Heart right ventricle (tissue), 16 donors: Measurements from ENCODE around the gene KRT27. TPM values are rescaled to one million over a fixed set of nuclear protein-coding genes. Genes with fewer than 3 reads are reported as not detected.
A peak's percentile ranks its signal among the peaks of the same experiment; 100 is the strongest.

ENCODE experiments used
- ATAC-seq, 8 donors: fragments of 200-7000 bp; cut with Tn5 transposase; one replicate each; pipeline ENCODE4 v1.9.1; 2020; ENCODE audit warnings: mild to moderate bottlenecking in 8 of 8, moderate library complexity in 8 of 8, moderate number of reproducible peaks in 1 of 8
- DNase-seq, 2 donors: peaks; one replicate each; pipeline ENCODE4 v3.0.0-alpha.2; 2020
- H3K27ac ChIP-seq, 10 donors: fragments of 200-600 bp; sonication (generic) in 2 of 10; one replicate each; pipeline versions ENCODE4 v1.5.0 to v1.8.0; 2020 to 2022; ENCODE audit warnings: mild to moderate bottlenecking in 3 of 10
- H3K27me3 ChIP-seq, 7 donors: fragments of 200-600 bp; one replicate each; pipeline ENCODE4 v1.8.0; 2021 to 2022; ENCODE audit warnings: mild to moderate bottlenecking in 2 of 7
- H3K36me3 ChIP-seq, 9 donors: fragments of 200-600 bp; sonication (generic) in 1 of 9; one replicate each; pipeline versions ENCODE4 v1.5.0 to v1.8.0; 2020 to 2022; ENCODE audit warnings: mild to moderate bottlenecking in 2 of 9
- H3K4me1 ChIP-seq, 9 donors: fragments of 200-600 bp; sonication (generic) in 1 of 9; one replicate each; pipeline versions ENCODE4 v1.5.0 to v1.8.0; 2020 to 2022; ENCODE audit warnings: mild to moderate bottlenecking in 4 of 9
- H3K4me3 ChIP-seq, 10 donors: fragments of 200-600 bp; sonication (generic) in 2 of 10; one replicate each; pipeline versions ENCODE4 v1.5.0 to v1.8.0; 2020 to 2022; ENCODE audit warnings: mild to moderate bottlenecking in 7 of 10, moderate library complexity in 2 of 10
- H3K9me3 ChIP-seq, 11 donors: fragments of 200-600 bp in 10 of 11; sonication (generic) in 2 of 11; one replicate each; pipeline versions ENCODE4 v1.5.0 to v1.8.0; 2013 to 2022; ENCODE audit warnings: mild to moderate bottlenecking in 2 of 11, control low read depth in 1 of 11, moderate library complexity in 1 of 11
- WGBS, 2 donors: extraction: QIAGEN DNeasy Blood & Tissue Kit; methylation state at CpG; one replicate each; pipeline ENCODE4 v1.1.7; 2013; ENCODE audit warnings: inconsistent platforms in 1 of 2; 5-methylcytosine and 5-hydroxymethylcytosine counted together
- intact Hi-C, 10 donors: fragments of 100-400 bp; cut with DNase I; formaldehyde crosslinking; loops; one replicate each; pipeline versions ENCODE4 v1.11.1 to v1.14.2; 2022
- polyA plus RNA-seq, 2 donors: library from polyadenylated mRNA; stranded (reverse); fragments of 200-250 nt; gene quantifications; one replicate each; pipeline ENCODE4 v1.2.3, GENCODE V29; 2013
- total RNA-seq, 10 donors: library from RNA; stranded (reverse); fragmentation: NEBNext Ultra II Directional in 3 of 10; extraction: Animal tissue kit (Norgen Biotek cat#: 25700) in 3 of 10; gene quantifications; one replicate each; pipeline versions ENCODE4 v1.2.1 to v1.2.4, GENCODE V29; 2021 to 2023
- TF ChIP-seq, protein P1 (sequence below), 9 donors: fragments of 200-600 bp; sonication (generic) in 2 of 9; IDR thresholded peaks; one replicate each; pipeline versions ENCODE4 v1.5.0 to v1.8.0; 2021 to 2022; ENCODE audit warnings: antibody characterized with exemption in 9 of 9, mild to moderate bottlenecking in 5 of 9, moderate library complexity in 1 of 9
- donor health status: Arrhythmogenic right ventricular cardiomyopathy.
- donor health status: ischemic (EF 13 %, LVEDD 7.1; RV severe dilation, severe dysfunction).
- donor health status: healthy with polysubstance abuse.
- donor health status: DM: no; HTN: yes; CAD: no.
- donor health status: DM: no; HTN: no; CAD: no.
- donor health status: ischemic (EF 25% LVEDD 6.9; RV normal size, moderate dysfunction).
- donor health status: ischemic (EF 25% LVEDD 5.7; RV mildly dilated, moderate dysfunction).
- donor health status: healthy.
- donor health status: DM: yes; HTN: yes; CAD: no.
- donor health status: Ischemic cardiomyopathy.
- donor health status: ischemic (EF 35%, LVEDD 5.7; RV mildly dilated, moderate dysfunction).
- donor health status: nonischemic (EF 11% LVEDD 7.7; RV severe dilation, severe dysfunction).
- donor health status: DM: yes; HTN: yes; CAD: no.
- donor health status: PGD.
- donor health status: ischemic (EF 29% LVEDD 5.4; RV normal size, mild dysfunction).
- donor health status: nonischemic (EF 23%, LVEDD 6.1; RV moderate dilation, normal function).

The KRT27 gene
- total and polyA plus RNA-seq, 12 donors: 0.21 TPM; not detected in 11

DNA sequence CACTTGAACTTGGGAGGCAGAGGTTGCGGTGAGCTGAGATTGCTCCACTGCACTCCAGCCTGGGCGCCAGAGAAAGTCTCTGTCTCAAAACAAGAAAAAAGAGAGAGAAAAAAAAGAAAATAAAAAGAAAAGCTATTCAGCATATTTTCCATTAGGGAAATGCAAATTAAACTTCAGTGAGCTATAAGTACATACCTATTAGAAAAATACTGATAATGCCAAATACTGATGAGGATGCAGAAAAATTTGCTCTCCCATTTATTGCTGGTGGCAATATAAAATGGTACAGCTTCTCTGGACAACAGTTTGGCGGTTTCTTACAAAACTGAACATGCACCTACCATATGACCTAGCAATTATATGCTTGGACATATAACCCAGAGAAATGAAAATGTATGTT, 30.3 kb upstream of the KRT27 start:
- peaks cover 3 to 36% (median 23%) of the 10 kb centered on the region in 9 donors for H3K4me1 ChIP-seq
- DNase-seq (no peak), ATAC-seq (no peak)
- no peak overlapping the region for H3K4me3 ChIP-seq
- intact Hi-C loops: no loop called here
- WGBS, 2 donors: 80 to 87% methylated on average over 3 of the region's 3 CpGs
- H3K27me3 ChIP-seq: peaks cover 0 to 62% (median 0%) of the 10 kb centered on the region in 7 donors
- no peak overlapping the region for H3K27ac ChIP-seq
- peaks cover 0 to 14% (median 0%) of the 10 kb centered on the region in 9 donors for H3K36me3 ChIP-seq
- H3K9me3 ChIP-seq: peaks cover 0 to 5% (median 0%) of the 10 kb centered on the region in 11 donors
- TF ChIP-seq, protein P1, sequence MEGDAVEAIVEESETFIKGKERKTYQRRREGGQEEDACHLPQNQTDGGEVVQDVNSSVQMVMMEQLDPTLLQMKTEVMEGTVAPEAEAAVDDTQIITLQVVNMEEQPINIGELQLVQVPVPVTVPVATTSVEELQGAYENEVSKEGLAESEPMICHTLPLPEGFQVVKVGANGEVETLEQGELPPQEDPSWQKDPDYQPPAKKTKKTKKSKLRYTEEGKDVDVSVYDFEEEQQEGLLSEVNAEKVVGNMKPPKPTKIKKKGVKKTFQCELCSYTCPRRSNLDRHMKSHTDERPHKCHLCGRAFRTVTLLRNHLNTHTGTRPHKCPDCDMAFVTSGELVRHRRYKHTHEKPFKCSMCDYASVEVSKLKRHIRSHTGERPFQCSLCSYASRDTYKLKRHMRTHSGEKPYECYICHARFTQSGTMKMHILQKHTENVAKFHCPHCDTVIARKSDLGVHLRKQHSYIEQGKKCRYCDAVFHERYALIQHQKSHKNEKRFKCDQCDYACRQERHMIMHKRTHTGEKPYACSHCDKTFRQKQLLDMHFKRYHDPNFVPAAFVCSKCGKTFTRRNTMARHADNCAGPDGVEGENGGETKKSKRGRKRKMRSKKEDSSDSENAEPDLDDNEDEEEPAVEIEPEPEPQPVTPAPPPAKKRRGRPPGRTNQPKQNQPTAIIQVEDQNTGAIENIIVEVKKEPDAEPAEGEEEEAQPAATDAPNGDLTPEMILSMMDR (IDR thresholded peaks at IDR 0.05): no peak

DNA sequence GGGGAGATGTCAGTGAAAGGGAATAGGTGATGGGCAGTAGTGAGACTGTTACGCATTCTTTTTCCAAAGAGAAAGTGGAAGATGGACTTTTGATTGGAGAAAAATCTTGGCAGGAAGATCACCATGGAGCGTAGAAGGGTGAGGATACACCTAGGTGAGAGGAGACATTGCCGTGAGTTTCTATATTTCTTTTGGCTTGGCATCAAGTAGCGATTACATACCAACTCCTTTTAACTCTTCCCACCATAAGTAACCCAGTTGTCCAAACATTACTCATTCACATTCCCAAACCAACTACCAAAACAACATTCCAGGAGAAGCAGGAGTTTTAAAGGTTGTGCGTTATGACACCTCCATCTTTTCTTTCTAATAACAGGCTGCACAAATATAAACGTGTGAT, 28.1 kb upstream of the KRT27 start:
- DNase-seq (no peak), ATAC-seq (no peak)
- intact Hi-C loops: no loop called here
- H3K27me3 ChIP-seq: peaks cover 0 to 78% (median 0%) of the 10 kb centered on the region in 7 donors
- TF ChIP-seq, protein P1 (IDR thresholded peaks at IDR 0.05): no peak
- H3K27ac ChIP-seq: peak overlapping the region in 5 of 10 donors; percentile 4 to 58 (median 50)
- 51 to 68% methylated on average over 6 of the region's 6 CpGs for WGBS, 2 donors
- peaks cover 0 to 5% (median 0%) of the 10 kb centered on the region in 11 donors for H3K9me3 ChIP-seq
- peaks cover 0 to 31% (median 22%) of the 10 kb centered on the region in 9 donors for H3K4me1 ChIP-seq
- no peak overlapping the region for H3K4me3 ChIP-seq
- H3K36me3 ChIP-seq: no peaks in the 10 kb centered on the region

DNA sequence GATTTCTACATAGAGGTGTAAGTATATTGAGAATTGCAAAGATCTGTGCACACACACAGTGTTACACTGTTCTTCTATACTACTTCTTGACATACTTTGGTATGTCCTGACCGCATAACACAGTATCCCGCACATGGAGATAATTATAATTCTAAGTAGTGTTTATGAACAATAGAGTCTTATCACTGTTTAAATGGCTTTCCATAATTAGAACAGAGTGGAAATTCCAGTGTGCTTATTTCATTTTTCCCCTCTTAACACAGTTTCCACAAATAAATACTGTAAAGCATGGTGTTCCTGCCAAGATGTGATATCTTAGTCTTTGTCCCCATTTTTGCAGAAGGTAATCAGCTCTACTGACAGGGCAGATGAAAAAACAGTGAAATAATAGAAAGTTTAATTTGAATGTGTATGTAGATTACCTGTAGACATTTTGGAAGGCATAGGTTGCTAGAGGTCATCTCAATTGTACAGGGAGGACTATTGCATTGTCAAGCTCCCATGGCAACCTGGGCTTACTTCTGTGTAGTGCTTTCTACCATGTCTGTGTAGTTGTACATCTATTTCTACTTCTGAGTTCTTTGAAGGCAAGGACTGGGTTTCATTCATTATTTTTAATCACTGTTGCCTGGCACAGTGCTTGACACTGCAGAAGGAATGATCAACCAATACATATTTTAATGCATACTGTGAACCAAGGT, 27.5 kb upstream of the KRT27 start:
- 6 to 10% methylated on average over 2 of the region's 2 CpGs for WGBS, 2 donors
- DNase-seq (no peak), ATAC-seq (peak; percentile 47 to 93 (median 69))
- intact Hi-C loops: loop anchor here in 6 of 10 donors (5.0 to 10.0 kb wide), 5 partner anchors 47 to 855 kb away; no protein-coding TSS in a partner anchor
- Histone ChIP-seq H3K36me3 (no peaks in the 10 kb centered on the region), H3K4me1 (peaks cover 0 to 31% (median 22%) of the 10 kb centered on the region in 9 donors), H3K9me3 (peaks cover 0 to 4% (median 0%) of the 10 kb centered on the region in 11 donors), H3K27me3 (peaks cover 0 to 85% (median 0%) of the 10 kb centered on the region in 7 donors), H3K4me3 (no peak overlapping the region), H3K27ac (peak overlapping the region in 7 of 10 donors; percentile 4 to 58 (median 47))
- TF ChIP-seq, protein P1 (IDR thresholded peaks at IDR 0.05): no peak

DNA sequence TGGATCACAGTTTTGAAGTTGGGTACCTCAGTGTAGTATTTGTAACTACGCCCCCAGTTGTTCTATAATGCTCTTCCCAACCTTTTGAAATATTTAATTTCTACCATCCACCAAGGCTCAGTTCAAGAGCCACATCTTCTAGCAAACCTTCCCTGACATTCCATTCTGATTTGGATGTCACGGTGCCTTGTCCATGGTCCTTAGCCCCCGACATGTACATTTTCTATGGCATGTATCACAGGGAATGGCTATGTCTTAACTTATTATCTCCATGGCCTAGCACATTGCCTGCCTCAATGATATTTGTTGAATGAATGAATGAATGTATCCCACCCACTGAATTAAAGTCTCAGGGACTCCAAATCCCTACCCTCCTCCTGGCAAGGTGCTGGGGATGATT, 23.8 kb upstream of the KRT27 start:
- Histone ChIP-seq H3K9me3 (no peaks in the 10 kb centered on the region), H3K27ac (no peak overlapping the region), H3K4me1 (peaks cover 3 to 31% (median 21%) of the 10 kb centered on the region in 9 donors), H3K27me3 (peaks cover 0 to 83% (median 4%) of the 10 kb centered on the region in 7 donors), H3K36me3 (no peaks in the 10 kb centered on the region), H3K4me3 (no peak overlapping the region)
- no peak for DNase-seq
- ATAC-seq: no peak
- intact Hi-C loops: loop anchor here in 6 of 10 donors (5.0 to 10.0 kb wide), 5 partner anchors 51 to 859 kb away; no protein-coding TSS in a partner anchor
- TF ChIP-seq, protein P1 (IDR thresholded peaks at IDR 0.05): no peak
- 70 to 77% methylated on average over 3 of the region's 3 CpGs for WGBS, 2 donors
